Measurements from ENCODE around the gene MGAT4A.

The MGAT4A gene

DNA sequence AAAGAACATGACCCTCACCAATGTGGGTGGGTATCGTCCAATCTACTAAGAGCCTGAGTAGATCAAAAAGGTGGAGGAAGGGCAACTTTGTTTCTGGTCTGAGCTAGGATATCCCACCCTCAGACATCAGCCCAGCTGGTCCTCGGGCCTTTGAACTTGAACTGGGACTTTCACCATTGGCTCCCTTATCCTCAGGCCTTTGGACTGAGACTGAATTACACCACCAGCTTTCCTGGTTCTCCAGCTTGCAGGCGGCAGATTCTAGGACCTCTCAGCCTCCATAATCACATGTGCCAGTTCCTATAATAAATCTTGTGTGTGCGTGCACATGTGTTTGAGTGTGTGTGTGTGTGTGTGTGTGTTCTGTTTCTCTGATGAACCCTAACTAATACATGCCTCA, 10.6 kb downstream of the MGAT4A start:
- H3K27ac ChIP-seq = no peak overlapping the region
- TF ChIP-seq ZFX (IDR thresholded peaks at IDR 0.05) = no peak
- TF ChIP-seq, protein P1, sequence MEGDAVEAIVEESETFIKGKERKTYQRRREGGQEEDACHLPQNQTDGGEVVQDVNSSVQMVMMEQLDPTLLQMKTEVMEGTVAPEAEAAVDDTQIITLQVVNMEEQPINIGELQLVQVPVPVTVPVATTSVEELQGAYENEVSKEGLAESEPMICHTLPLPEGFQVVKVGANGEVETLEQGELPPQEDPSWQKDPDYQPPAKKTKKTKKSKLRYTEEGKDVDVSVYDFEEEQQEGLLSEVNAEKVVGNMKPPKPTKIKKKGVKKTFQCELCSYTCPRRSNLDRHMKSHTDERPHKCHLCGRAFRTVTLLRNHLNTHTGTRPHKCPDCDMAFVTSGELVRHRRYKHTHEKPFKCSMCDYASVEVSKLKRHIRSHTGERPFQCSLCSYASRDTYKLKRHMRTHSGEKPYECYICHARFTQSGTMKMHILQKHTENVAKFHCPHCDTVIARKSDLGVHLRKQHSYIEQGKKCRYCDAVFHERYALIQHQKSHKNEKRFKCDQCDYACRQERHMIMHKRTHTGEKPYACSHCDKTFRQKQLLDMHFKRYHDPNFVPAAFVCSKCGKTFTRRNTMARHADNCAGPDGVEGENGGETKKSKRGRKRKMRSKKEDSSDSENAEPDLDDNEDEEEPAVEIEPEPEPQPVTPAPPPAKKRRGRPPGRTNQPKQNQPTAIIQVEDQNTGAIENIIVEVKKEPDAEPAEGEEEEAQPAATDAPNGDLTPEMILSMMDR (conservative IDR thresholded peaks at IDR 0.05) = no peak

DNA sequence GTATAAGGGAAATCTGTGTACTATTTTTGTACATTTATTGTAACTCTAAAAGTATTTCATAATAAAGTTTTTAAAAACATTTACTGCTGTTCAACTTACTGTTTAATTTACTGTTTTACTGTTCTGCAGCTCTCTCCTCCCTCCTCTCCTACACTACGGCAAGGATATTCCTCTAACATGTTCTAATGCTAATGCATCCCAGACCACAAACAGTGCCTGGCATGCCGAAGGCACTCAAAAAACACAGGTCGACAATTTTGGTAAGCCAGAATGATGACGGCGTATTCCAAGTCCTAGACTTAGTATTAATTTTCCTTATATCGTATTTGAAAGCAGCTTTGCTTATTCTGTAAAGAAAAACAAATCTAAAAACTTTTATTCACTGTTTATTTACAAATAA, 13.3 kb downstream of the MGAT4A start:
- no peak for TF ChIP-seq ZFX (IDR thresholded peaks at IDR 0.05)
- TF ChIP-seq, protein P1 (conservative IDR thresholded peaks at IDR 0.05) = no peak
- H3K27ac ChIP-seq = no peak overlapping the region

DNA sequence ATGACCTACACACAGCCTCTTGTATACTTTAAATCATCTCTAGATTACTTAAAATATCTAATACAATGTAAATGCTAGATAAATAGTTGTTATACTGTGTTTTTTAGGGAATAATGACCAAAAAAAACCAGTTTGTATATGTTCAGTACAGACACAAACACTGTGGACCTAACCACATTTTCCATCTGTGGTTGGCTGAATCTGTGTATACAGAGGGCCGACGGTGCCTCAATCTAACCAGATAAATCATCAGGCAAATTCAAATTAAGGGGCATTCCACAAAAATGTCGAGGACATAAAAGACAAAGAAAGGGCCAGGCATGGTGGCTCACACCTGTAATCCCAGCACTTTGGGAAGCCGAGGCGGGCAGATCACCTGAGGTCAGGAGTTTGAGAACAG, 14.1 kb downstream of the MGAT4A start:
- no peak overlapping the region for H3K27ac ChIP-seq
- TF ChIP-seq, protein P1 (conservative IDR thresholded peaks at IDR 0.05) = no peak
- TF ChIP-seq ZFX (IDR thresholded peaks at IDR 0.05) = no peak

DNA sequence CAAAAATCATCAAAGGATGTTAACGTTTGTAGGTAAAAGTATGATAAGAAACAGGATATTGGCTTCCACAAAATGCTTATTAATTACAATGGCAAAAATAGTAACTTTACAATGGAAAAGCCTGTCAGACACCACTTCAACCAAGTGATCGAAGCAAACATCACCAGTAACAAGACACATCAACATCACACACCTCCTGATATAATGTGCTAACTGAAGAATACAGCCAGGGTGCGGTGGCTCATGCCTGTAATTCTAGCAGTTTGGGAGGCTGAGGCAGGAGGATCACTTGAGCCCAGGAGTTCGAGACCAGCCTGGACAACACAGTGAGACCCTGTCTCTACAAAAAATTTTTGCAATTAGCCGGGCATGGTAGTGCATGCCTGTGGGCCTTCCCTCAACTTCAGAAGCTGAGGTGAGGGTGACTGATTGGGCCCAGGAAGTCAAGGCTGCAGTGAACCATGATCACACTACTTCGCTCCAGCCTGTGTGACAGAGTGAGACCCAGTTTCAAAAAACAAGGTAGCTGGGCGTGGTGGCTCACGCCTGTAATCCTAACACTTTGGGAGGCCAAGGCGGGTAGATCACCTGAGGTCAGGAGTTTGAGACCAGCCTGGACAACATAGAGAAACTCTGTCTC, 15.0 kb downstream of the MGAT4A start:
- no peak overlapping the region for H3K27ac ChIP-seq
- no peak for TF ChIP-seq ZFX (IDR thresholded peaks at IDR 0.05)
- TF ChIP-seq, protein P1 (conservative IDR thresholded peaks at IDR 0.05) = no peak

DNA sequence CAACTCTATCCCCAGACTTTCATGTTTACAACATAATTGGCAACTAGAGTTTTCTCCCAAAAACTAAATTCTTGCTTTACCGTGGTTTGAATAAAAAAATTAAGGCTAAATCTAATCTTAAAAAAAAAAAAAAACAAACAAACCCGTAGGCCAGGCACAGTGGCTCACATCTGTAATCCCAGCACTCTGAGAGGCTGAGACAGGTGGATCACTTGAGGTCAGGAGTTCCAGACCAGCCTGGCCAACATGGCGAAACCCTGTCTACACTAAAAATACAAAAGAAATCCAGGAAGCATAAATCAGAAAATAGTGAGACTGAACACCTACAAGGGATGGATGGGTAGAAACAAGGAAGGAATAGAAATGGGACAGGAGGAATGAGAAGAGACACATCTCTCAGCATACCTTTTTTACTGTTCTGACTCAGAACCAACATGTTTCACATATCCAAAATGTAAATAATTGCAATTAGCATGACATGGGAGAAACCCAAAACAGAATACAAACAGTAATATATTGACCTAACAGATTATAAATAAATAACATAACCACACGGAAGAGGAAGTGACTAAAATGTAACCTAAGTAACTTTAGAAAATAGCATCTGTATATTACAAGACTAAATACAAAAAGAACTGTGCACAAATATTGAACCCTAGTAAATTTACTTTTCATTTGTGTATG, 17.5 kb downstream of the MGAT4A start:
- peak overlapping the region; percentile 32; the same call in 1 of the 2 replicates for H3K27ac ChIP-seq
- TF ChIP-seq, protein P1 (conservative IDR thresholded peaks at IDR 0.05) = no peak
- no peak for TF ChIP-seq ZFX (IDR thresholded peaks at IDR 0.05)

DNA sequence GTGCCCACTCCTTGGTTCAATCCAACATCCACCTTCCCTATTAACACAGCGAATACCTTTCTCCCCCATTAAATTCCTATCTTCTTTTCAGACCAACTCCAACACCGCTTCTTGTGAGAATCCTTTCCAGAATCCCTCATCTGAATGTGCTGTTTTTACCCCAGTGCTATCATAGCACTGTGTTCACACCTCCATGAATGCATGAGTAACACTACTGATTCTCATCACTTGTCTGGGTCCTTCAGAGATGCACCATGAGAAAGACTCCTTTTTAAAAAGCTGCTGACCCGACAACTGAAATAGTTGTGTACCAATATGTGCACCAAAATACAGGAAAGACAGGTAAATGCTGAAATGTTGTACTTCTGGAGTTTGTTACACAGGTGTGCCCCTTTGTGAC, 18.8 kb downstream of the MGAT4A start:
- no peak overlapping the region for H3K27ac ChIP-seq
- TF ChIP-seq, protein P1 (conservative IDR thresholded peaks at IDR 0.05) = no peak
- no peak for TF ChIP-seq ZFX (IDR thresholded peaks at IDR 0.05)

DNA sequence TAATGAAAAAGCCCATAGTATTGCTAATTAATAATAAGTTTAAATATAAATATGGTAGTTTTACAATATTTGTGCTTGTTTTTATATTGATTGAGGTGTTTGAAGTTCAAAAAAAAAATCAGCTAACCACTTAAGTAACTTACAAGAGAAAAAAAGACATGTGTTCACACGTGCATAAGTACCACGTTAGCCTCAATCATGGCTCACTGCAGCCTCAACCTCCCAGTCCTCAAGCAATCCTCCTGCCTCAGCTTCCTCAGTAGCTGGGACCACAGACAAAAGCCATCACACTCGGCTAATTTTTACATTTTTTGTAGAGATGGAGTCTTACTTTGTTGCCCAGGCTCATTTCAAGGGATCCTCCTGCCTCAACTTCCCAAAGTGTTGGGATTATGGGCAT, 19.4 kb downstream of the MGAT4A start:
- TF ChIP-seq, protein P1 (conservative IDR thresholded peaks at IDR 0.05) = no peak
- no peak for TF ChIP-seq ZFX (IDR thresholded peaks at IDR 0.05)
- no peak overlapping the region for H3K27ac ChIP-seq
